Measurements from ENCODE around the gene PPARD.

PPARD gene

GRCh38 chr6:35475573-35475972, 133.2 kb downstream of the PPARD start:
- Histone ChIP-seq H3K4me3 (ENCODE audit: low read length, poor library complexity, severe bottlenecking) (no peak overlapping the region), H3K36me3 (ENCODE audit: insufficient read depth, low read length) (peaks cover 26% of the 10 kb centered on the region), H3F3A (ENCODE audit: low read depth) (peaks cover 3% of the 10 kb centered on the region; the same call in 1 of the 2 replicates), H3K9ac (ENCODE audit: low read depth, low read length, poor library complexity, severe bottlenecking) (no peak overlapping the region), H3K9me2 (replicated peaks; ENCODE audit: low read depth, low read length) (no peaks in the 10 kb centered on the region), H2AFZ (ENCODE audit: low read length) (no peak overlapping the region), H3K4me1 (ENCODE audit: insufficient read depth, low read length, poor library complexity, severe bottlenecking) (peaks cover 17% of the 10 kb centered on the region), H3K79me2 (ENCODE audit: insufficient read depth, low read length) (peaks cover 28% of the 10 kb centered on the region), H4K20me1 (ENCODE audit: insufficient read depth, low read length, poor library complexity, severe bottlenecking) (peaks cover 34% of the 10 kb centered on the region), H3K27me3 (ENCODE audit: insufficient read depth, low read length, poor library complexity, severe bottlenecking) (no peaks in the 10 kb centered on the region), H3K4me2 (ENCODE audit: low read depth, low read length, poor library complexity, severe bottlenecking) (no peak overlapping the region), H3K9me3 (ENCODE audit: insufficient read depth, low read depth, low read length) (no peaks in the 10 kb centered on the region)
- no peak for TF ChIP-seq EZH2phosphoT487 (IDR thresholded peaks at IDR 0.05; ENCODE audit: borderline replicate concordance)

GRCh38 chr6:35476004-35476403, 133.6 kb downstream of the PPARD start:
- no peak overlapping the region for H3K4me2 ChIP-seq (ENCODE audit: low read depth, low read length, poor library complexity, severe bottlenecking)
- H3K79me2 ChIP-seq (ENCODE audit: insufficient read depth, low read length), result peaks cover 24% of the 10 kb centered on the region
- no peaks in the 10 kb centered on the region for H3K27me3 ChIP-seq (ENCODE audit: insufficient read depth, low read length, poor library complexity, severe bottlenecking)
- H4K20me1 ChIP-seq (ENCODE audit: insufficient read depth, low read length, poor library complexity, severe bottlenecking), result peaks cover 30% of the 10 kb centered on the region
- TF ChIP-seq CTCF (conservative IDR thresholded peaks at IDR 0.05; ENCODE audit: low read length), result no peak
- TF ChIP-seq EZH2phosphoT487 (IDR thresholded peaks at IDR 0.05; ENCODE audit: borderline replicate concordance), result no peak
- peaks cover 3% of the 10 kb centered on the region; the same call in 1 of the 2 replicates for H3F3A ChIP-seq (ENCODE audit: low read depth)
- H2AFZ ChIP-seq (ENCODE audit: low read length), result no peak overlapping the region
- no peak overlapping the region for H3K4me3 ChIP-seq (ENCODE audit: low read length, poor library complexity, severe bottlenecking)
- H3K9ac ChIP-seq (ENCODE audit: low read depth, low read length, poor library complexity, severe bottlenecking), result no peak overlapping the region
- H3K36me3 ChIP-seq (ENCODE audit: insufficient read depth, low read length), result peaks cover 22% of the 10 kb centered on the region; the same call in 1 of the 2 replicates
- H3K9me3 ChIP-seq (ENCODE audit: insufficient read depth, low read depth, low read length), result no peaks in the 10 kb centered on the region
- peaks cover 12% of the 10 kb centered on the region for H3K4me1 ChIP-seq (ENCODE audit: insufficient read depth, low read length, poor library complexity, severe bottlenecking)
- no peaks in the 10 kb centered on the region for H3K9me2 ChIP-seq (replicated peaks; ENCODE audit: low read depth, low read length)

GRCh38 chr6:35477028-35477427, 134.7 kb downstream of the PPARD start:
- Histone ChIP-seq H3K4me2 (ENCODE audit: low read depth, low read length, poor library complexity, severe bottlenecking) (no peak overlapping the region), H3K79me2 (ENCODE audit: insufficient read depth, low read length) (peaks cover 13% of the 10 kb centered on the region), H4K20me1 (ENCODE audit: insufficient read depth, low read length, poor library complexity, severe bottlenecking) (peaks cover 20% of the 10 kb centered on the region), H2AFZ (ENCODE audit: low read length) (no peak overlapping the region), H3K4me1 (ENCODE audit: insufficient read depth, low read length, poor library complexity, severe bottlenecking) (peaks cover 8% of the 10 kb centered on the region), H3K9me2 (replicated peaks; ENCODE audit: low read depth, low read length) (no peaks in the 10 kb centered on the region), H3K27me3 (ENCODE audit: insufficient read depth, low read length, poor library complexity, severe bottlenecking) (no peaks in the 10 kb centered on the region), H3K36me3 (ENCODE audit: insufficient read depth, low read length) (peaks cover 12% of the 10 kb centered on the region; the same call in 1 of the 2 replicates), H3K9me3 (ENCODE audit: insufficient read depth, low read depth, low read length) (no peaks in the 10 kb centered on the region), H3F3A (ENCODE audit: low read depth) (peaks cover 2% of the 10 kb centered on the region; the same call in 1 of the 2 replicates), H3K4me3 (ENCODE audit: low read length, poor library complexity, severe bottlenecking) (no peak overlapping the region), H3K9ac (ENCODE audit: low read depth, low read length, poor library complexity, severe bottlenecking) (no peak overlapping the region)
- TF ChIP-seq EZH2phosphoT487 (IDR thresholded peaks at IDR 0.05; ENCODE audit: borderline replicate concordance), result no peak
- TF ChIP-seq CTCF (conservative IDR thresholded peaks at IDR 0.05; ENCODE audit: low read length), result no peak
